Brain microvascular endothelial cell (primary cell): ENCODE measurements around the gene MTMR2.

Source experiments
- DNase-seq: peaks from one replicate; pipeline ENCODE4 v3.0.0-alpha.2; 2020
- H3K27ac ChIP-seq: fragments of 250-450 bp; sonication (Bioruptor Pico); 2 replicates; pipeline ENCODE4 v1.5.1; 2020; ENCODE audit warnings: mild to moderate bottlenecking, moderate library complexity
- H3K27me3 ChIP-seq: fragments of 250-450 bp; sonication (Bioruptor Pico); replicated peaks from 2 replicates; pipeline ENCODE4 v1.5.1; 2020; ENCODE audit warnings: mild to moderate bottlenecking
- H3K36me3 ChIP-seq: fragments of 250-450 bp; sonication (Bioruptor Pico); replicated peaks from 2 replicates; pipeline ENCODE4 v1.5.1; 2020; ENCODE audit warnings: mild to moderate bottlenecking
- H3K4me3 ChIP-seq: 2 replicates; pipeline ENCODE4 v1.5.1; 2011; ENCODE audit warnings: low read depth, mild to moderate bottlenecking, control low read depth, low read length, moderate library complexity
- in situ Hi-C: cut with HindIII; loops from 2 replicates; pipeline ENCODE4 v1.10.0; 2017; ENCODE audit warnings: low sequenced_read_pairs, low pct_ligation_motif_present
- TF ChIP-seq, protein P1 (sequence below): IDR thresholded peaks from 2 replicates; pipeline ENCODE4 v1.5.1; 2011; ENCODE audit warnings: low read depth, mild to moderate bottlenecking, moderate library complexity, low read length, control low read depth, inconsistent platforms; ENCODE audit errors: missing control alignments

The MTMR2 gene

DNA sequence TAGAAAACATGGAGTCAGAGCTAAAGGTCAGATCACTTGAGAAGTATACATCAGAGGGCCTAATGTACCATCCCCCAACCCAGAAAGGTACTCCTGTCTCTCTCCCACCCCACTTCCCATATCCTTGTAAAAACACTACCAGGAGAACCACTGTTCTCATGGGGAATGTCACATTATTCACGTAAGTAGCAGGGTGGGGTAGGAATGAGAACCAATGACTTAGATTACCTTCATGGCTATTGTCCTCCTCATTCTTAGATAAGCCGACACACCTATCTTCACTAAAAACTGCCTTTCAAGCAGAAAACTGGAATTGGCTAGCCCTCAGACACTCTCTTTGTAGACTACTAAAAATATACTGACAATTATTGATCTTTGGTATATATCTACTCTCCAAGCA lies 70.0 kb downstream of the MTMR2 start:
- no peak overlapping the region for H3K27ac ChIP-seq
- TF ChIP-seq, protein P1, sequence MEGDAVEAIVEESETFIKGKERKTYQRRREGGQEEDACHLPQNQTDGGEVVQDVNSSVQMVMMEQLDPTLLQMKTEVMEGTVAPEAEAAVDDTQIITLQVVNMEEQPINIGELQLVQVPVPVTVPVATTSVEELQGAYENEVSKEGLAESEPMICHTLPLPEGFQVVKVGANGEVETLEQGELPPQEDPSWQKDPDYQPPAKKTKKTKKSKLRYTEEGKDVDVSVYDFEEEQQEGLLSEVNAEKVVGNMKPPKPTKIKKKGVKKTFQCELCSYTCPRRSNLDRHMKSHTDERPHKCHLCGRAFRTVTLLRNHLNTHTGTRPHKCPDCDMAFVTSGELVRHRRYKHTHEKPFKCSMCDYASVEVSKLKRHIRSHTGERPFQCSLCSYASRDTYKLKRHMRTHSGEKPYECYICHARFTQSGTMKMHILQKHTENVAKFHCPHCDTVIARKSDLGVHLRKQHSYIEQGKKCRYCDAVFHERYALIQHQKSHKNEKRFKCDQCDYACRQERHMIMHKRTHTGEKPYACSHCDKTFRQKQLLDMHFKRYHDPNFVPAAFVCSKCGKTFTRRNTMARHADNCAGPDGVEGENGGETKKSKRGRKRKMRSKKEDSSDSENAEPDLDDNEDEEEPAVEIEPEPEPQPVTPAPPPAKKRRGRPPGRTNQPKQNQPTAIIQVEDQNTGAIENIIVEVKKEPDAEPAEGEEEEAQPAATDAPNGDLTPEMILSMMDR = no peak
- no peak overlapping the region for H3K4me3 ChIP-seq
- no peaks in the 10 kb centered on the region for H3K27me3 ChIP-seq
- peaks cover 12% of the 10 kb centered on the region for H3K36me3 ChIP-seq
- no peak for DNase-seq
- in situ Hi-C loops = no loop called here

DNA sequence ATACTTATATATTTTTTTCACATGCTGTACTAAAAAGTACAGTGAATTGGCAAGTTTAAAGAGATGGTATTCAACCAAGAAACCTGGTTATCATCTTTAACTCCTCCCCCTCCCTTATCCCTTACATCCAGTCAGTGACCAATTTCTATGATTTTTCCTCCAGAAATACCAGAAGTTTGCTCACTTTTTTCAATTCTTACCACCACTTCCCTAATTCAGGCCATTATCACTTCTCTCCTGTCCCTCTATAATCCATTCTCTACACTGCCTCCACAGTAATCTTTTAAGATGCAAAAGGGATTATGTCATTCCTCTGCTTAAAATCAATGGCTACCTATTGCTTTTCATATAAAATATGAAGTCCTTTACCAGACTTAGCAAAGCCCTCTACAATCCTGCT lies 70.8 kb downstream of the MTMR2 start:
- in situ Hi-C loops = no loop called here
- H3K36me3 ChIP-seq = peaks cover 15% of the 10 kb centered on the region
- no peak overlapping the region for H3K27ac ChIP-seq
- no peak overlapping the region for H3K4me3 ChIP-seq
- H3K27me3 ChIP-seq = no peaks in the 10 kb centered on the region
- TF ChIP-seq, protein P1 = no peak
- no peak for DNase-seq

DNA sequence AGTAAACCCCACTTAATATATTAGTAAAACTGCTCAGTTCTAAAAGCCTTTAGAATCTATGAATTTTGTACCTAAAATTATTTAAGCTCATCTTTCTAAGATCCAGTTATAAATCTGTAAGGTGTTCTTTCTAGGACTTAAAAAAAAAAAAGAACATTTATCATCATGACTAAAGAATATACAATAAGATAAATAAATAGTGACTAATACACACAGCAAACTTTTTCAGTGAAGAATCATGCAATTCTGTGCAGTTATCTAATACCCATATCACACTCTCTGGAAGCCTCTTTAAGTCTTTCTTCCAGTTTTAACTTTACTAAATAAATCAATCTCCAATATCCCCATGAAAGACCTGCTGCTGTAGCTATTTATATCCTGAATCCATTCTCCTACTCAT lies 73.8 kb downstream of the MTMR2 start:
- DNase-seq = no peak
- in situ Hi-C loops = no loop called here
- Histone ChIP-seq H3K36me3 (peaks cover 18% of the 10 kb centered on the region), H3K27me3 (no peaks in the 10 kb centered on the region), H3K4me3 (no peak overlapping the region), H3K27ac (no peak overlapping the region)
- TF ChIP-seq, protein P1 = no peak

DNA sequence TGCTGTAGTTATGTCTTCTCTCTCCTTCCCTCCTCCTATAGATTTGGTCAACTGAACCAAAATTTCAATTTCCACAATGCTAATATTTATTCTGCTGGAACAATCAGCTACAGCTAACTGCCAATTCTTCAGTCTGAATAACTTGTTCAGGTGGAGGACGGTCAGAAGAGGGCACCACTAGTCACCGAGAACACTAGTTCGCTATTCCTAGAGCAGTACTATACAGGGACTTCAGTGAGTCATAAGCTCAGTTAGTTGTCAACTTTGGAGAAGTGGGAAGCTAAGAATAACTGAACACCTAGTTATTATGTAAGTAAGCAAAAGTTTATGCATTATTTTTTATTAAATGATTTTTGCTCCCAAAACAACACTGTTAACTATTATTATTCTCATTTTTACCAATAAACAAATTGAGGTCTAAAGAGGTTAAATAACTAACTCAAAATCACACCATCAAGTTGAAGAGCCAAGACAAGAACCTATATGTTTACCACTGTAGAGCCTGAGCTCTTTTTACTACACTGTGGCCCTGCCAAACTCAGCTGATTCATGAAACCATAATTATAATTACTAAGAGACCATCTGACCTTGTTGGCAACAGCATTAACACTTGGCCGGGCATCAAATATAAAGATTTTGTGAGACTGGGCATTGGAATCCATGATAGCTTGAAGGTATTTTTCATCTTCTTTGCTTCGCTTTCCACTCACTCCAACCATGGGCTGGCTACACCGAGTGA lies 74.7 kb downstream of the MTMR2 start:
- no peaks in the 10 kb centered on the region for H3K27me3 ChIP-seq
- TF ChIP-seq, protein P1 = peak; percentile 80
- no peak overlapping the region for H3K27ac ChIP-seq
- in situ Hi-C loops = no loop called here
- DNase-seq = peak; percentile 79
- H3K4me3 ChIP-seq = no peak overlapping the region
- peaks cover 23% of the 10 kb centered on the region for H3K36me3 ChIP-seq

DNA sequence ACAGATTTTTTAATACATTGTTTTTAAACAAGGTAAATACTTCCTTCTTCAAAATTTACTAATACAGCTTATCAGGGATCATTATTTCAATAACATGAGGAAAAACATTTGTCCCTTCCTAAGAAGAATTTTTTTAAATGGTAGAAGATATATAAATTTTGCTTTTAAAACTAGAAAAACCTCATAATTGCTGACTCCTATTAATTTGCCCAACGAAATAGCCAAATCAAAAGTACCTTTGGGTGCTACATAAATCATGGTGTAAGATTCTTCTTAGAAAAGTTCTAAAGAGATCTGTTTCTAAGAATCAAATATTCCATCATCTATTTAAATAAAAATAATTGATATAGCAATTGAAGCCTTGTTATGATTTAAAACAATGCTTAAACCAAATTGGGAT lies 78.7 kb downstream of the MTMR2 start:
- DNase-seq = no peak
- TF ChIP-seq, protein P1 = no peak
- no peaks in the 10 kb centered on the region for H3K27me3 ChIP-seq
- H3K27ac ChIP-seq = no peak overlapping the region
- in situ Hi-C loops = no loop called here
- peaks cover 22% of the 10 kb centered on the region for H3K36me3 ChIP-seq
- H3K4me3 ChIP-seq = no peak overlapping the region
